Activated T-cell treated with anti-CD3 and anti-CD28 coated beads for 1 hour (primary cell): ENCODE results near the gene PTPRF.
"Not testable (repeated sequence)": the region's sequence is repeated elsewhere in the genome, so short reads cannot be mapped to it uniquely, and the experiment has no call there.

Experiments used
- DNase-seq: peaks from one replicate; pipeline ENCODE4 v3.0.0-alpha.2; 2020; ENCODE audit warnings: low read depth

The PTPRF gene

DNA sequence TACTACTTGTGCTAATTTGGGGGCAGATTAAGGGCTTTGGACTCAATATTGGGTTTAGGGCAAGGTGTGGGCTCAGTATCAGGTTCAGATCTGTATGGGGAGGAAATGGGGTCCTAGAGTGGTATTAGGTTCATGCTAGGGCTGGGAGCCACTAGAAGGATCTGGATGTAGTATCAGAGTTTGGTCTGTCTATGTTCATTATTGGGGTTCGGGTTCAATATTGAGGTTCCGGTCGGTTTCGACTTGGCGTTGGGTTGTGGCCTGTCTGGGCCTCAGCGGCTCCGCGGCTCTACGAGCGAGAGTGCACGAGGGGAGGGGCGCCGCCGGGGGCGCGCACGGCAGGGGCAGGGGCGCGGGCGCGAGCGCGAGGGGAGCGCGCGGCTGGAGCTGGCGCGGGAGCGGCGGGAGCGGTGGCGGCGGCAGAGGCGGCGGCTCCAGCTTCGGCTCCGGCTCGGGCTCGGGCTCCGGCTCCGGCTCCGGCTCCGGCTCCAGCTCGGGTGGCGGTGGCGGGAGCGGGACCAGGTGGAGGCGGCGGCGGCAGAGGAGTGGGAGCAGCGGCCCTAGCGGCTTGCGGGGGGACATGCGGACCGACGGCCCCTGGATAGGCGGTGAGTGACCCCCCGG lies at the start of gene PTPRF:
PTPRF (plus strand) TSS at position 401 of the 624 bp plus-strand sequence. CDS start 14,193 bp downstream, outside the sequence.
- DNase-seq, result no peak

DNA sequence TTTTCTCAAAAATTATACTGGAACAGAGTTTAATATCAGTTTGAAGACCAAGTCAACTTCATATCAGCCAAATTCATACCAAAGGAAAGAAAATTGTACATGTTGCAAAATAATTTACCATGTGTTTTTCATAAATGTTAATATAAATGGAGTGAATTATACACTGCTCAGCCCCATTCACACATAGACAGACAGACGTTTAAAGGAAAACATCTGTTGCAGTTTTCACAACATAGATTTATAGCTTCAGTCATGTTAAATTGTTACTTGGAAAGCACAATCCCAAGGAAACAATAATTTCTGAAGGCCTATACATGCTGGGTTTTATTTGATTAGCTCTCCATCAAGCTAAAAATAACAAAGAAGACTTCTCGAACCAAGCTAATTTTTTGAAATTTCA lies 49.2 kb upstream of the PTPRF start:
- DNase-seq, result no peak

GRCh38 chr1:43482215-43482614 lies 48.5 kb upstream of the PTPRF start:
- no peak for DNase-seq

- no peak for DNase-seq
Observed at GRCh38 chr1:43484367-43484766, 46.3 kb upstream of the PTPRF start.

GRCh38 chr1:43488165-43488564 lies 42.5 kb upstream of the PTPRF start:
- DNase-seq, result no peak

DNA sequence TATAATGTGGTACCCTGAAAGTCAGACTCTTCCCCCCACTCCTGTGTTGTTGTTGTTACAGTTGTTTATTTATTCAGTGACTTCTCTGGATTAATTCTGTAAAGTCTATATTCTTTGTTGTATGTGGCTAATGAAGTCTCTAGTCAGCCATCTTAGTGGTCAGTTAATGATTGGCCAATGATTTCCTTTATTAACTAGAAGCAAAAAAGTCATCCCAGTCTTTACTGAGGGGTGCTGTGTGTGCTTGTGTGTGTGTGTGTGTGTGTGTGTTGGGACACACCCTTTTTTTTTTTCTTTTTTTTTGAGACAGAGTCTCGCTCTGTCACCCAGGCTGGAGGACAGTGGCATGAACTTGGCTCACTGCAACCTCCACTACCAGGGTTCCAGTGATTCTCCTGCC lies 39.6 kb upstream of the PTPRF start:
- DNase-seq, result no peak

GRCh38 chr1:43492826-43493225 lies 37.9 kb upstream of the PTPRF start:
- DNase-seq, result no peak

DNA sequence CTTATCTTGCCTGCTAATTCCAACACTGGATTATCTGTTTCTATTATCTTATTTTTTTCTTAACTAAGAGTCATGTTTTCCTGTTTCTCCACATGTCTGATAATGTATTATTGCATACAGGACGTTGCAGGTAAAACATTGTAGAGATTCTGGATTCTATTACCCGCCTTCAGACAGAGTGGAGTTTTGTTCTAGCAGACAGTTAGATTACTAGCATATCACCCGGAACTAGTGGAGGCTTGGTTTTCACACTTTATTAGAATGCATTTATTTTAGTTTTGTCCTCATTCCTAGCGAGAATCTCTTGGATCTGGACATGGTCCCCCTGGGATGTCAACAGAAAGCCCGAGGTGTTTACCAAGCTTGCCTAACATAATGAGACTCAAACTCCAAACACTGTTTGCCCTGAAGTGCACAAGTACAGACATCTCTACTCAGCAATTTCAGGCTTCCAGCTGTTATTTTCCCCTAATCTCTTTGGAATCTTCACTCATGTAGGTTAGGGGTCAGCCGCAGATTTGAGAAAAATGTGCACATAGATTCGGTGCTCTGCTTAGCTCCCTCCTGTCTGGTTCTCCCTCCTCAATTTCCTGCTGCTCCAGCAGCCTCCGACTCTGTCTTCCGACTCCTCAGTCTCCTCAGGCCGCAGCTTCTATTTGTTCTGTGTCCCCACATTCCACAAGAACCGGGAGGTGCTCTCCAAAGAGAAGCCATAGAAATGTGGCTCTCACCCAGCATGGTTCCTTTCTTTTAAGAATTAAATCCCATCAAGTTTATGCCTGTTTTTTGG lies 36.8 kb upstream of the PTPRF start:
- DNase-seq, result no peak

- DNase-seq, result no peak
Observed at GRCh38 chr1:43495204-43495603, 35.5 kb upstream of the PTPRF start.

GRCh38 chr1:43499898-43500297 lies 30.8 kb upstream of the PTPRF start:
- no peak for DNase-seq

GRCh38 chr1:43501806-43502205 lies 28.9 kb upstream of the PTPRF start:
- DNase-seq, result not testable (repeated sequence)

DNA sequence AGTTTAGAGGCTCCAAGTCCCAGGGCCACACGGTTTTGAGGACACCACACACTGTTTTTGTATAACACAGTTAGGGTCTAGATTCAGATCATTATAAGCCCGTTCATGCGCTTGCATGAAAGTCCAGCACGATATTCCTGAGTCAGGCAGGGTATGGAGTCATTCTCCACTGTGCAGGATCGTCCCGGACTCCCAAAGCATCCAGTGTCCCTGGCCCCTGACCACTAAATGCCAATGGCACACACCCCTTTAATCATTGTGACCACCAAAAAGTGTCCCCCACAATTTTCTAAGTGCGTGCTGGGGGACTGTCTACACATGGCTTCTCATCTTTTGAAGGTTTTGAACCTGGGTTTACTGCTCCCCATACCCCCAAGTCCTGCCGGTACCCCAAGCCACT lies 27.1 kb upstream of the PTPRF start:
- no peak for DNase-seq

DNA sequence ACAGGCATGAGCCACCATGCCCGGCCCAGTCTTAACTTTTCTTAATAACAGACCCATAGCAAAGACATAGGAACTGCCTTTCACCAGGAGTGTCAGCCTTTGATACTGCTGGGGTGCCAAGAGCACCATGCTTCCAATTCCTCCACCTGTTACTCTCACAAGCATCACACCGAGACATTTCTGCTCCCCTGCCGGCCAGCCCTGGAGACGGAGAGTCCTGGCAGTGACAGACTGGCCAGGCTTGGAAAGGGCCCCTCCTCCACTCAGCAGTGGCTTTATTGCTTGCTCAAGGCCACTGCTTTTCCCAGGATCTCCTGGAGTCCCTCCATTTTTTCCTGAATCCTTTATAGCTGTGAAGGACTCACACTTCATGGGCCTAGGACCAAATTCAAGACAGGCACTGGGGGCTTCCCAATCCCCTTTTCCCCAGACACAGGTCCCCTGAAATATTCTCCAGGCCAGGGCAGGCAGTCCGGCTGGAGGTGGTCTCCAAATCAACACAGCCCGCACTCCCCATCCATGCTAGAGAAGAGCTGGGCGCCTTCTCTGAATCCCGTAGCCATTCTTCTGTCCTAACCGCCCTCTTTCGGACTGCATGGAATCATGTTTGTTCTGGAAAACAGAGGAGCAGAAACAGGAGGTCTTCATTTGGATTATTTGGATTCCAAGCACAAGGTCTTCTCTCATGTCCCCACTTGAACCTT lies 25.5 kb upstream of the PTPRF start:
- DNase-seq, result no peak

GRCh38 chr1:43506233-43506632 lies 24.4 kb upstream of the PTPRF start:
- no peak for DNase-seq

GRCh38 chr1:43507296-43508295 lies 23.1 kb upstream of the PTPRF start:
- no peak for DNase-seq

- DNase-seq, result no peak
Observed at GRCh38 chr1:43509007-43509739, 21.5 kb upstream of the PTPRF start.

GRCh38 chr1:43509740-43510375 lies 20.8 kb upstream of the PTPRF start:
- DNase-seq, result no peak

DNA sequence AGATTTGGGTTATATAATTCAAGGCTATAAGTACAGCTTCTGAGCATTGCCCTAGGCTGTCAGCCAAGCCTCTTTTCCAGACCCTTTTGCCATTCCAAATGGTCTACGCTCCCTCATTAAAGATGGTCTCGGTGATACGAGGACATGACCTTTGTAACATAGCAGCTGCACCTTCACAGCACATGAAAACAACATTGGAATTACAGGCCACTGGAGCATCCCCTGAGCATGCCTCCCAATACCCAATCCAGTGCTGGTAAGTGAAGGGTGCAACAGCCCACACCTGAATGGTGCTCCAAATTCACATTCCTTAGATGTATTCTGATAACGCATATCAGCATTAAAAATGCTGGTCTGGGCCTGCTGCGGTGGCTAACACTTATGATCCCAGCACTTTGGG lies 20.1 kb upstream of the PTPRF start:
- no peak for DNase-seq

DNA sequence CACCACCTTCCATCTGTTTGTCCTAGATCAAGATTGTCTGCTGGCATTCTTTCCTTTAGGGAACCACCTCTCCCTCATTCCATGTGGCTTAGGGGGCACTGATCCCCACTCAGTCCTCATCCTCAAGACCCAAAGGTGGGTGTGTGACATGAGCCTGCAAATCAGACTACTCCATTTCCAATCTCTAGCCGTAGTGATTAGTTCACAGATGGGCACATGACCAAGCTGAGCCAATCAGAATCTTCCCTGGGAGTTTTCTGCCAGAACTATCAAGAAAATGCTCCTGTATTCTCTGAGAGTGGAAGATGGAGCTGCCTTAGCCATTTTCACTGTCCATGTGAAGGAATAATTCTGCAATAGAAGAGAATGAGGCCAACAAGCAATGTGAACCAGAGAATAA lies 19.3 kb upstream of the PTPRF start:
- DNase-seq, result no peak

GRCh38 chr1:43512133-43512532 lies 18.6 kb upstream of the PTPRF start:
- no peak for DNase-seq

- no peak for DNase-seq
Observed at GRCh38 chr1:43512681-43513080, 18.0 kb upstream of the PTPRF start.
